A549 (cell line): Measurements from ENCODE around the gene MSL3B.

ENCODE experiments used
- ATAC-seq, 2 experiments: fragments of 200-7000 bp in 1 of 2; fragments of >200 bp in 1 of 2; cut with Nextera tagmentation in 1 of 2; cut with Tn5 transposase in 1 of 2; 3 replicates each; pipeline versions ENCODE4 v1.8.0 to v1.9.1; 2018 to 2020; ENCODE audit warnings: mild to moderate bottlenecking in 1 of 2, moderate library complexity in 1 of 2
- CTCF ChIA-PET: fragments of 300-600 bp; sonication (Branson Sonifier 250); formaldehyde crosslinking; extraction: SDS; loops from one replicate; lab custom pipeline; 2021; ENCODE audit warnings: antibody characterized with exemption, inconsistent platforms; lab: Yijun Ruan, JAX
- POLR2A ChIA-PET: fragments of 350-600 bp; formaldehyde crosslinking; extraction: SDS; loops from one replicate; lab custom pipeline; 2021; ENCODE audit warnings: antibody characterized with exemption, inconsistent platforms; lab: Yijun Ruan, JAX
- DNase-seq, 2 experiments: peaks; one replicate each; pipeline versions ENCODE4 v3.0.0 to v3.0.0-alpha.2; 2011 to 2016; ENCODE audit warnings: low read depth in 1 of 2, low spot score in 1 of 2
- FAIRE-seq: peaks from 2 replicates; lab custom pipeline; 2011; peaks lifted over from hg19 to GRCh38; lab: Jason Lieb, UNC
- H3K27ac ChIP-seq, 2 experiments: fragments of >200 bp; sonication (Bioruptor Twin); formaldehyde crosslinking; 3 replicates each; pipeline ENCODE4 v1.5.1; 2016 to 2017
- H3K4me1 ChIP-seq: fragments of >200 bp; sonication (Bioruptor Twin); formaldehyde crosslinking; 3 replicates; pipeline ENCODE4 v1.6.1; 2016
- H3K4me2 ChIP-seq: fragments of >200 bp; sonication (Bioruptor Twin); formaldehyde crosslinking; 3 replicates; pipeline ENCODE4 v1.6.1; 2016
- H3K4me3 ChIP-seq: fragments of >200 bp; sonication (Bioruptor Twin); formaldehyde crosslinking; 3 replicates; pipeline ENCODE4 v1.5.1; 2016
- H3K9me3 ChIP-seq: fragments of >200 bp; sonication (Bioruptor Twin); formaldehyde crosslinking; 3 replicates; pipeline ENCODE4 v1.6.1; 2016
- ATOH8 ChIP-seq: fragments of 250-450 bp; sonication (Bioruptor Pico); IDR thresholded peaks from 2 replicates; pipeline ENCODE4 v1.5.0; 2020; ENCODE audit warnings: low read depth, mild to moderate bottlenecking, moderate library complexity
- BCL3 ChIP-seq: fragments of >200 bp; sonication (Bioruptor Twin); formaldehyde crosslinking; IDR thresholded peaks from 3 replicates; pipeline ENCODE4 v1.6.1; 2016
- BHLHE40 ChIP-seq: IDR thresholded peaks from 2 replicates; pipeline ENCODE4 v1.6.1; 2012; ENCODE audit warnings: low read depth, low read length, inconsistent platforms
- CBX2 ChIP-seq: fragments of 200-600 bp; sonication (generic); IDR thresholded peaks from 2 replicates; pipeline ENCODE4 v1.6.1; 2016; ENCODE audit warnings: low read depth, mild to moderate bottlenecking, borderline replicate concordance
- CEBPB ChIP-seq, 2 experiments: fragments of >200 bp in 1 of 2; sonication (Bioruptor Twin) in 1 of 2; formaldehyde crosslinking in 1 of 2; IDR thresholded peaks; 2 replicates each; pipeline ENCODE4 v1.6.1; 2012 to 2016
- CHD2 ChIP-seq: fragments of 150-350 bp; IDR thresholded peaks from 2 replicates; pipeline ENCODE4 v1.6.1; 2014; ENCODE audit warnings: low read length; ENCODE audit not compliant: partially characterized antibody
- CTCF ChIP-seq: fragments of >200 bp; sonication (Bioruptor Twin); formaldehyde crosslinking; IDR thresholded peaks from 3 replicates; pipeline ENCODE4 v1.5.1; 2016
- EP300 ChIP-seq, 2 experiments: fragments of >200 bp; sonication (Bioruptor Twin); formaldehyde crosslinking; IDR thresholded peaks; 2 replicates in 1 of 2; 3 replicates in 1 of 2; pipeline ENCODE4 v1.6.1; 2016 to 2017
- FOSL2 ChIP-seq, 2 experiments: fragments of 450-650 bp in 1 of 2; fragments of >200 bp in 1 of 2; sonication (Bioruptor Twin) in 1 of 2; formaldehyde crosslinking; IDR thresholded peaks; 2 replicates each; pipeline versions ENCODE4 v1.5.0 to v1.6.1; 2016 to 2020; ENCODE audit warnings: mild to moderate bottlenecking in 1 of 2, moderate library complexity in 1 of 2
- HMGXB4 ChIP-seq: fragments of 250-450 bp; sonication (Bioruptor Pico); IDR thresholded peaks from 2 replicates; pipeline ENCODE4 v1.5.0; 2021; ENCODE audit warnings: mild to moderate bottlenecking, moderate library complexity, borderline replicate concordance
- HOXA7 ChIP-seq: fragments of 250-450 bp; sonication (Bioruptor Pico); IDR thresholded peaks from 2 replicates; pipeline ENCODE4 v1.5.0; 2020; ENCODE audit warnings: mild to moderate bottlenecking, moderate library complexity
- HOXB5 ChIP-seq: fragments of 250-450 bp; sonication (Bioruptor Pico); IDR thresholded peaks from 2 replicates; pipeline ENCODE4 v1.5.0; 2020; ENCODE audit warnings: mild to moderate bottlenecking, moderate library complexity
- JUN ChIP-seq, 2 experiments: fragments of >200 bp; sonication (Bioruptor Twin); formaldehyde crosslinking; IDR thresholded peaks; 2 replicates in 1 of 2; 3 replicates in 1 of 2; pipeline ENCODE4 v1.6.1; 2016 to 2017
- KDM5A ChIP-seq: fragments of 200-600 bp; sonication (generic); IDR thresholded peaks from 2 replicates; pipeline ENCODE4 v1.6.1; 2016; ENCODE audit warnings: antibody characterized with exemption, mild to moderate bottlenecking
- MAX ChIP-seq: IDR thresholded peaks from 2 replicates; pipeline ENCODE4 v1.6.1; 2012
- POLR2A ChIP-seq: IDR thresholded peaks from 2 replicates; pipeline ENCODE4 v1.6.1; 2012; ENCODE audit warnings: mild to moderate bottlenecking, low read length
- POLR2AphosphoS2 ChIP-seq: conservative IDR thresholded peaks from 2 replicates; pipeline ENCODE4 v1.6.1; 2012; ENCODE audit warnings: low read length, improper control_type of control experiment, inconsistent platforms
- RCOR1 ChIP-seq: fragments of 150-350 bp; IDR thresholded peaks from 2 replicates; pipeline ENCODE4 v1.6.1; 2014; ENCODE audit warnings: antibody characterized with exemption, low read length, low read depth
- SREBF2 ChIP-seq: fragments of 450-650 bp; IDR thresholded peaks from 2 replicates; pipeline ENCODE4 v1.6.1; 2014; ENCODE audit warnings: mild to moderate bottlenecking, moderate library complexity
- TFCP2L1 ChIP-seq: fragments of 250-450 bp; sonication (Bioruptor Pico); IDR thresholded peaks from 2 replicates; pipeline ENCODE4 v1.5.0; 2021; ENCODE audit warnings: mild to moderate bottlenecking
- TP53 ChIP-seq: fragments of 250-450 bp; sonication (Bioruptor Pico); IDR thresholded peaks from 2 replicates; pipeline ENCODE4 v1.5.0; 2021; ENCODE audit warnings: mild to moderate bottlenecking, moderate library complexity
- ZNF302 ChIP-seq: fragments of 250-450 bp; sonication (Bioruptor Pico); IDR thresholded peaks from 2 replicates; pipeline ENCODE4 v1.9.0; 2021; ENCODE audit warnings: inconsistent platforms, mild to moderate bottlenecking, moderate library complexity
- ZSCAN20 ChIP-seq: fragments of 250-450 bp; sonication (Bioruptor Pico); IDR thresholded peaks from 2 replicates; pipeline ENCODE4 v1.8.0; 2022; ENCODE audit warnings: mild to moderate bottlenecking, moderate library complexity
- WGBS: methylation state at CpG from one replicate; pipeline ENCODE4 v1.1.6; 2017; ENCODE audit errors: missing lambda C conversion rate; 5-methylcytosine and 5-hydroxymethylcytosine counted together

The MSL3B gene

GRCh38 chr2:233821196-233821595 lies 47.0 kb downstream of the MSL3B start:
- 94% methylated on average over 3 of the region's 3 CpGs for WGBS
- Histone ChIP-seq H3K4me2 (no peak overlapping the region), H3K4me1 (peaks cover 33% of the 10 kb centered on the region), H3K4me3 (no peak overlapping the region), H3K27ac (peak overlapping the region in 1 of 2 experiments; percentile 81; a peak in 3 of 6 replicates), H3K9me3 (0 out of 3 replicates have a peak, but pooled peaks cover 1% of the 10 kb centered on the region)
- TF ChIP-seq POLR2AphosphoS2 (no peak), ATOH8 (CRISPR knock-in tag) (no peak)
- FAIRE-seq, result no peak
- no peak for DNase-seq
- ChIA-PET CTCF (interaction anchor here (0.6 to 1.9 kb wide), 5 partner anchors 12 to 110 kb away, joined by 3 to 12 read pairs (median 3); no protein-coding TSS in a partner anchor), POLR2A (interaction anchor here (1.2 kb wide), 1 partner anchor 248 kb away, joined by 11 read pairs; no protein-coding TSS in a partner anchor)
- ATAC-seq, result no peak

GRCh38 chr2:233820774-233821105 lies 47.4 kb downstream of the MSL3B start:
- Histone ChIP-seq H3K4me2 (no peak overlapping the region), H3K27ac (peak overlapping the region; percentile 28 to 81; a peak in 3 of 6 replicates), H3K4me1 (peaks cover 36% of the 10 kb centered on the region), H3K9me3 (no peaks in the 10 kb centered on the region), H3K4me3 (no peak overlapping the region)
- no peak for ATAC-seq
- DNase-seq, result no peak
- 83% methylated on average over 4 of the region's 6 CpGs for WGBS
- FAIRE-seq, result no peak
- ChIA-PET POLR2A (interaction anchor here (1.2 kb wide), 1 partner anchor 248 kb away, joined by 11 read pairs; no protein-coding TSS in a partner anchor), CTCF (interaction anchor here (0.6 to 1.9 kb wide), 5 partner anchors 12 to 109 kb away, joined by 3 to 12 read pairs (median 3); no protein-coding TSS in a partner anchor)
- TF ChIP-seq JUN (IDR thresholded peaks at IDR 0.05), result no peak
- TF ChIP-seq TFCP2L1 (CRISPR knock-in tag), result no peak

GRCh38 chr2:233819884-233820773 lies 48.1 kb downstream of the MSL3B start:
- POLR2A ChIA-PET, result interaction anchor here (1.2 kb wide), 1 partner anchor 247 kb away, joined by 11 read pairs; no protein-coding TSS in a partner anchor
- FAIRE-seq, result no peak

More at GRCh38 chr2:233819884-233820773, 48.1 kb downstream of the MSL3B start:
- DNase-seq, result no peak
- no peak for TF ChIP-seq FOSL2 (IDR thresholded peaks at IDR 0.05)
- TF ChIP-seq FOSL2 (CRISPR knock-in tag; IDR thresholded peaks at IDR 0.05), result no peak
- no peak for TF ChIP-seq ZSCAN20 (CRISPR knock-in tag)
- TF ChIP-seq BHLHE40, result no peak
- TF ChIP-seq ATOH8 (CRISPR knock-in tag), result no peak
- no peak for TF ChIP-seq CBX2
- TF ChIP-seq MAX, result no peak
- TF ChIP-seq KDM5A, result no peak
- no peak for TF ChIP-seq RCOR1
- TF ChIP-seq TP53 (CRISPR knock-in tag), result no peak
- TF ChIP-seq EP300 (IDR thresholded peaks at IDR 0.05), result no peak
- TF ChIP-seq CHD2, result no peak
- TF ChIP-seq HMGXB4 (CRISPR knock-in tag), result no peak
- TF ChIP-seq HOXA7 (CRISPR knock-in tag), result no peak
- no peak for TF ChIP-seq CEBPB (IDR thresholded peaks at IDR 0.05)
- TF ChIP-seq CTCF, result no peak
- TF ChIP-seq HOXB5 (CRISPR knock-in tag), result no peak
- no peak for TF ChIP-seq BCL3
- TF ChIP-seq POLR2A, result no peak
- no peak for TF ChIP-seq SREBF2
- no peak for TF ChIP-seq ZNF302
- no peak overlapping the region for H3K4me3 ChIP-seq
- 92% methylated on average over 16 of the region's 18 CpGs for WGBS
- no peak for ATAC-seq
- peaks cover 36% of the 10 kb centered on the region for H3K4me1 ChIP-seq
- H3K4me2 ChIP-seq, result no peak overlapping the region
- H3K27ac ChIP-seq, result peak overlapping the region; percentile 28 to 81
- CTCF ChIA-PET, result interaction anchor here (0.6 to 1.8 kb wide), 3 partner anchors 12 to 51 kb away, joined by 3 to 12 read pairs (median 3); no protein-coding TSS in a partner anchor
- no peaks in the 10 kb centered on the region for H3K9me3 ChIP-seq
